HUES48 (cell line): Measurements from ENCODE around the gene CDC20.
A peak's percentile ranks its signal among the peaks of the same experiment; 100 is the strongest.

Experiments used
- H3K27ac ChIP-seq: one replicate; pipeline ENCODE4 v1.7.0; 2013; ENCODE audit warnings: low read depth, low read length, inconsistent platforms
- H3K27me3 ChIP-seq: 2 replicates; pipeline ENCODE4 v1.6.1; 2013; ENCODE audit warnings: mild to moderate bottlenecking, low read length; ENCODE audit not compliant: control insufficient read depth, insufficient read depth
- H3K36me3 ChIP-seq: 2 replicates; pipeline ENCODE4 v1.6.1; 2013; ENCODE audit warnings: low read length; ENCODE audit not compliant: control insufficient read depth, insufficient read depth
- H3K4me1 ChIP-seq: 2 replicates; pipeline ENCODE4 v1.6.1; 2013; ENCODE audit warnings: mild to moderate bottlenecking, low read length; ENCODE audit not compliant: control insufficient read depth, insufficient read depth
- H3K4me3 ChIP-seq: 2 replicates; pipeline ENCODE4 v1.5.1; 2013; ENCODE audit warnings: mild to moderate bottlenecking, low read depth, low read length
- H3K9ac ChIP-seq: 2 replicates; pipeline ENCODE4 v1.6.1; 2013; ENCODE audit warnings: mild to moderate bottlenecking, low read depth, low read length, moderate library complexity
- H3K9me3 ChIP-seq: 2 replicates; pipeline ENCODE4 v1.6.1; 2013; ENCODE audit warnings: low read length; ENCODE audit not compliant: control insufficient read depth, insufficient read depth

Gene CDC20

DNA sequence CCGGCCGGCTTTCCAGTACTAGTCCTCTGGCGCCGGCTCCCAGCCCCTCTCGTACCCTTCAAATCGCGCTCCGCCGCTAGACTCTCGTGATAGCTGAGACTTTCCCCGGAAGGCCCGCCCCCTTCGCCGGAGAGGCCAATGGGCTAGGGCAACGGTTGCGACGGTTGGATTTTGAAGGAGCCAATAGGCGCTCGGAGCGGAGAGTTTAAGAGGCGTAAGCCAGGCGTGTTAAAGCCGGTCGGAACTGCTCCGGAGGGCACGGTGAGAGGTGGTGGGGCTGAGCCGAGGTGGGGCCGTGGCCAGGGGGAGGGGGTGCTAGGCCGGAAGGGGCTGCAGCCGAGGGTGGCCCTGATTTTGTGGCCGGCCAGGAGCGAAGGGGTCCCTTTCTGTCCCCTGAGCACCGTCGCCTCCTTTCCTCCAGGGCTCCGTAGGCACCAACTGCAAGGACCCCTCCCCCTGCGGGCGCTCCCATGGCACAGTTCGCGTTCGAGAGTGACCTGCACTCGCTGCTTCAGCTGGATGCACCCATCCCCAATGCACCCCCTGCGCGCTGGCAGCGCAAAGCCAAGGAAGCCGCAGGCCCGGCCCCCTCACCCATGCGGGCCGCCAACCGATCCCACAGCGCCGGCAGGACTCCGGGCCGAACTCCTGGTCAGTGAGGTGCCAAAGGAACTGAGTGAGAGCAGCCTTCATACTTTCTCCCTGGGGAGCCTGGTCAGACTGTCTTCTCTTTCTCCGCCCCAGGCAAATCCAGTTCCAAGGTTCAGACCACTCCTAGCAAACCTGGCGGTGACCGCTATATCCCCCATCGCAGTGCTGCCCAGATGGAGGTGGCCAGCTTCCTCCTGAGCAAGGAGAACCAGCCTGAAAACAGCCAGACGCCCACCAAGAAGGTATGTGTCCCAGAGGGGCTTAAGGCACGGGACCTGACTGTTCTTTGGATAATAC, at the start of gene CDC20:
Gene CDC20, plus strand, starts transcription at position 236 of the 948 bp plus-strand sequence. Its CDS starts 235 bp downstream, at position 471.
- H3K27ac ChIP-seq = peak within 1 kb of the TSS; percentile 94
- H3K9ac ChIP-seq = peak within 1 kb of the TSS; percentile 91
- H3K36me3 ChIP-seq = peaks cover 46% of the 10 kb centered on the region
- no peaks in the 10 kb centered on the region for H3K27me3 ChIP-seq
- H3K9me3 ChIP-seq = no peaks in the 10 kb centered on the region
- H3K4me3 ChIP-seq = peak within 1 kb of the TSS; percentile 94
- peaks cover 15% of the 10 kb centered on the region for H3K4me1 ChIP-seq

DNA sequence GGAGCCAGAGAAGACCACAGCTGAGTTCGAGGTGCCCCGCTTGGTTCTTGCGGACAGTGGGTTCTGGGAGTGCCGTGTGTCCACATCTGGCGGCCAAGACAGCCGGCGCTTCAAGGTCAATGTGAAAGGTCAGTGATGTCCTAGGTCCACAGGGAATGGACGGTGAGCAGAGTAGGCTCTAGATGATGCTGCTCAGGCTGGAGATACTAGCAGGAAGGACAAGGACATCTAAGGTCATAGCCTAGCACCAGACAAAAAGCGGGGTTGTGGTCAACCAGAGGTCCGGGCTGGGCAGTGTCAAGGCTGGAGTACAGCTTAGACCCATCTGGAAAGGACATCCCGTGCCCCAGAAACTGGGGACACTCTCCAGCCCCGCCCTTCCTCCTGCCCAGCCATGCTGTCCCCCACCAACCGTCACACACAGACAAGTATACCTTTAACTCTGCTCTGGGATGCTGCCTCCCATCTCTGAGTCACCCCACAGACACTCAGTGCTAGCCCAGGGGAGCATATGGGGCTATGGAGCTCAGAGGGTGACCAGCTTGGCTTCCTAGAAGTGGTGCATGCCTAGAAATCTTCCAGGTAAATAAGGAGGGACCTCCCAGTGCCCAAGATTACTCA, 49.3 kb upstream of the CDC20 start:
- Histone ChIP-seq H3K4me3 (no peak overlapping the region), H3K9ac (no peak overlapping the region), H3K27me3 (no peaks in the 10 kb centered on the region), H3K27ac (no peak overlapping the region), H3K36me3 (no peaks in the 10 kb centered on the region), H3K4me1 (no peaks in the 10 kb centered on the region), H3K9me3 (no peaks in the 10 kb centered on the region)

DNA sequence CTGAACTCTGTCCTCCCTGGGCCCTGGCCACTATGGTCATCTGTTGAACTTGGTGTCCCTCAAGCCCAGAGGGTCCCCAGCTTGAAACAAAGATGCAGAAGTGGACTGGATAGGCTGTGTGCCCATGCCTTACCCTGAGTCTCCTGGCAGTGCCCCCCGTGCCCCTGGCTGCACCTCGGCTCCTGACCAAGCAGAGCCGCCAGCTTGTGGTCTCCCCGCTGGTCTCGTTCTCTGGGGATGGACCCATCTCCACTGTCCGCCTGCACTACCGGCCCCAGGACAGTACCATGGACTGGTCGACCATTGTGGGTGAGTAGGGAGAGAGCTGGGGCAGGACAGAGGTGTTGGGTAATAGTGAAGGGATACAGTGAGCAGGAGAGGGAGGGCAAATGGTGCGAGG, 47.3 kb upstream of the CDC20 start:
- H3K4me3 ChIP-seq = no peak overlapping the region
- H3K4me1 ChIP-seq = no peaks in the 10 kb centered on the region
- no peaks in the 10 kb centered on the region for H3K9me3 ChIP-seq
- H3K9ac ChIP-seq = no peak overlapping the region
- no peaks in the 10 kb centered on the region for H3K27me3 ChIP-seq
- no peak overlapping the region for H3K27ac ChIP-seq
- H3K36me3 ChIP-seq = no peaks in the 10 kb centered on the region

DNA sequence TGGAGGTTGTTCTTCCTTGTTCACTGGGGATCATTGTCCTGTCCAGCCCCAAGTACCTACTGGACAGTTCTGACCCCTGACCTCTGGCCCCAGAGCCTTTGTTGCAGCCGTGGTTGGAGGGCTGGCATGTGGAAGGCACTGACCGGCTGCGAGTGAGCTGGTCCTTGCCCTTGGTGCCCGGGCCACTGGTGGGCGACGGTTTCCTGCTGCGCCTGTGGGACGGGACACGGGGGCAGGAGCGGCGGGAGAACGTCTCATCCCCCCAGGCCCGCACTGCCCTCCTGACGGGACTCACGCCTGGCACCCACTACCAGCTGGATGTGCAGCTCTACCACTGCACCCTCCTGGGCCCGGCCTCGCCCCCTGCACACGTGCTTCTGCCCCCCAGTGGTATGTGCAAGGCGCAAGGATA, 46.6 kb upstream of the CDC20 start:
- Histone ChIP-seq H3K4me1 (no peaks in the 10 kb centered on the region), H3K9me3 (no peaks in the 10 kb centered on the region), H3K4me3 (no peak overlapping the region), H3K27ac (no peak overlapping the region), H3K27me3 (no peaks in the 10 kb centered on the region), H3K36me3 (no peaks in the 10 kb centered on the region), H3K9ac (no peak overlapping the region)

DNA sequence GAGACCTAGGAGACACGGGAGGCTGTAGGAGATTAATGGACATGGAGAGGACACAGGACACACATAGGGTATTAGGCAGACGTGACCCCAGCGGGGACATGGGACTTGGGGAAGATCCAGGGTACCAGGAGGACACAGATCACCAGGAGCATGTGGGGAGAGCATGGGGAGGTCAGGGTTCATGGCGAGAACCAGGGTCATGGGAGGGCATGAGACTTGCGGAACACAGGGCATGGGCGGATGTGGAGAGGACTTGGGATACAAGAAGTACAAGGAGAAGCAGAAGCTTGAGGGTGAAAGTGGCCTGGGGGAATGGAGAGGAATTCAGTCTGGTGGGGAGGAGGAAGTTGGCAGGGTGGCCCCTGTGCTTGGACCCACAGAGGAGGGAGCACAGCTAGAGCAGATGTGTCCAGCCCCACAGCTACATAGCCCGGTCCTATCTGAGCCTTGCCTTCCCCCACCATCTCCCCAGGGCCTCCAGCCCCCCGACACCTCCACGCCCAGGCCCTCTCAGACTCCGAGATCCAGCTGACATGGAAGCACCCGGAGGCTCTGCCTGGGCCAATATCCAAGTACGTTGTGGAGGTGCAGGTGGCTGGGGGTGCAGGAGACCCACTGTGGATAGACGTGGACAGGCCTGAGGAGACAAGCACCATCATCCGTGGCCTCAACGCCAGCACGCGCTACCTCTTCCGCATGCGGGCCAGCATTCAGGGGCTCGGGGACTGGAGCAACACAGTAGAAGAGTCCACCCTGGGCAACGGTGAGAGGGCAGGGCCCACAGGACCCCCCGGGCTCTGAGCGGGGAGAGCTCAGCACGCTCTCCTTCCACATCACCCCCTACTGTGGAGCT, 45.9 kb upstream of the CDC20 start:
- Histone ChIP-seq H3K4me1 (no peaks in the 10 kb centered on the region), H3K4me3 (no peak overlapping the region), H3K27ac (no peak overlapping the region), H3K9me3 (no peaks in the 10 kb centered on the region), H3K36me3 (no peaks in the 10 kb centered on the region), H3K9ac (no peak overlapping the region), H3K27me3 (no peaks in the 10 kb centered on the region)

DNA sequence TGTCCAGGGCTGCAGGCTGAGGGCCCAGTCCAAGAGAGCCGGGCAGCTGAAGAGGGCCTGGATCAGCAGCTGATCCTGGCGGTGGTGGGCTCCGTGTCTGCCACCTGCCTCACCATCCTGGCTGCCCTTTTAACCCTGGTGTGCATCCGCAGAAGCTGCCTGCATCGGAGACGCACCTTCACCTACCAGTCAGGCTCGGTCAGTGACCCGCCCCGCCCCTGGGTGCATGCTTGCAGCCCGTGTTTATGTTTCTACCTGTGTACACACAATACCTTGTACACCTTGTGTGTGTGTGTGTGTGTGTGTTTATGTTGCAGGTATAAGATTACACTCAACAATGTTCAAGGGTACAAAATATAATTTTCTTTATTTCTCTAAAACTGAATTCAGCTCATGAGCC, 45.0 kb upstream of the CDC20 start:
- Histone ChIP-seq H3K9ac (no peak overlapping the region), H3K4me3 (no peak overlapping the region), H3K27me3 (no peaks in the 10 kb centered on the region)

DNA sequence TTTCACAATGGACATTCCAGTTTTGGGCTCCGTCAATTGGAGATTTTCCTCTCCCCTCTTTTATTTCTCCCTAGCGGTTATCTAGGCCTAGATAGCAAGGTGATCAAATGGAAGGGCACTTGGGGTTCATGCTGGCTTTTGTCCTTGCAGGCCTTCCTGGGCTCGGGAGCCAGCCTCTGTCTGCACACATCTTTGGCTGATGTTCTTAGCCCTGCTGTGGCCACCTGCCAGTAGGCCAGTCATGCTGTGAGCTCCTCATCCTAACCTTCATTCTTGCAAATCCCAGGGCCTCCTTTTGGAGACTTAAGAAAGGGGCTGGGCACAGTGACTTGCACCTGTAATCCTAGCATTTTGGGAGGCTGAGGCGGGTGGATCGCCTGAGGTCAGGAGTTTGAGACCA, 44.5 kb upstream of the CDC20 start:
- Histone ChIP-seq H3K36me3 (no peaks in the 10 kb centered on the region), H3K9ac (no peak overlapping the region), H3K27me3 (no peaks in the 10 kb centered on the region), H3K27ac (no peak overlapping the region), H3K4me3 (no peak overlapping the region), H3K4me1 (no peaks in the 10 kb centered on the region), H3K9me3 (no peaks in the 10 kb centered on the region)

More for the DNA sequence above, 45.0 kb upstream of the CDC20 start:
- Histone ChIP-seq H3K27ac (no peak overlapping the region), H3K36me3 (no peaks in the 10 kb centered on the region), H3K9me3 (no peaks in the 10 kb centered on the region), H3K4me1 (no peaks in the 10 kb centered on the region)

DNA sequence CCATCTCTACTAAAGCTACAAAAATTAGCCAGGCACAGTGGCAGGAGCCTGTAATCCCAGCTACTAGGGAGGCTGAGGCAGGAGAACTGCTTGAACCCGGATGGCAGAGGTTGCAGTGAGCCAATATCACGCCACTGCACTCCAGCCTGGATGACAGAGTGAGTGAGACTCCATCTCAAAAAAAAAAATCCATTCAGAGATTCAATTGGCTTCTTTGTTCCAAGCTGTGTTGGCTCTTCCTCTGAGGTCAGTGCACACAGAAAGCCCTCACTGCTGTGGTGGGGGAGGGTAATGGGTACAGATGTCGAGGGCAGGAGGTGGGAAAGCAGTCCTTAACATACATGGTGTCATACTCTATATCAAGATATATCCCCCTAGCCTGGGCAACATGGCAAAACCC, 43.3 kb upstream of the CDC20 start:
- Histone ChIP-seq H3K4me3 (no peak overlapping the region), H3K9ac (no peak overlapping the region), H3K27me3 (no peaks in the 10 kb centered on the region), H3K36me3 (no peaks in the 10 kb centered on the region), H3K9me3 (no peaks in the 10 kb centered on the region), H3K27ac (no peak overlapping the region), H3K4me1 (no peaks in the 10 kb centered on the region)

DNA sequence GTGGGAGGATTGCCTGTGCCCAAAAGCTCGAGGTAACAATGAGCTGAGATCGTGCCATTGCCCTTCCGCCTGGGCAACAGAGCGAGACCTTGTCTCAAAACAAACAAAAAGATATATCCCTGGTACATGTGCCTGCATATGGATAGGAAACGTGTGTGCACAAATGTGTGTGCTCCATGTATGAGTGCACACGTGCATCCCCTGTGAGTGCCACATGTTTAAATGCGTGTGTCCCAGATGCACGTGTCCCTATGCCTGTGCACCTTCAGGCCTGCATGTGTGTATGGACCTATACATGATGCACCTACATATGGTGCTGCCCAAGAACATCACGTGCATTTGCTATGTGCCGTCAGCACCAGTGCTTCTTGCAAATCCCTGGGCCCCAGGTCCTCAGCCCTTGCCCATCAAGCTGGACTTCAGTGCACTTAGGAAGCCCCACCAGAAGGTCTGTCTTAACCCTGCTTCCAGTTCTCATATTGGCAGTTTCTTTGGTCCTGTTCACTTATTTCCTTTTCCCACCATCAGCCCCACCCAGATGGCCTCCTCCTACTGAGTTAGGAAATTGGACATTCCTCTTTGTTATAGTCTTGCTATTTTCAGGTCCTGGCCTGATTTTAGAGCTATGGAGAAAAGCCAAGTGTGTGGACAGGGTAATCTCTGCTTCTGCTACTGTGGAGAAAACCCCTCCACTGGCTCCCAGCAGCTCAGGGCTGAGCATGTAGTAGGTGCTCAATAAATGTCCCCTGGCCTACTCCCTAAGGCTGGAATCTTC, 42.6 kb upstream of the CDC20 start:
- Histone ChIP-seq H3K27me3 (no peaks in the 10 kb centered on the region), H3K27ac (no peak overlapping the region)

DNA sequence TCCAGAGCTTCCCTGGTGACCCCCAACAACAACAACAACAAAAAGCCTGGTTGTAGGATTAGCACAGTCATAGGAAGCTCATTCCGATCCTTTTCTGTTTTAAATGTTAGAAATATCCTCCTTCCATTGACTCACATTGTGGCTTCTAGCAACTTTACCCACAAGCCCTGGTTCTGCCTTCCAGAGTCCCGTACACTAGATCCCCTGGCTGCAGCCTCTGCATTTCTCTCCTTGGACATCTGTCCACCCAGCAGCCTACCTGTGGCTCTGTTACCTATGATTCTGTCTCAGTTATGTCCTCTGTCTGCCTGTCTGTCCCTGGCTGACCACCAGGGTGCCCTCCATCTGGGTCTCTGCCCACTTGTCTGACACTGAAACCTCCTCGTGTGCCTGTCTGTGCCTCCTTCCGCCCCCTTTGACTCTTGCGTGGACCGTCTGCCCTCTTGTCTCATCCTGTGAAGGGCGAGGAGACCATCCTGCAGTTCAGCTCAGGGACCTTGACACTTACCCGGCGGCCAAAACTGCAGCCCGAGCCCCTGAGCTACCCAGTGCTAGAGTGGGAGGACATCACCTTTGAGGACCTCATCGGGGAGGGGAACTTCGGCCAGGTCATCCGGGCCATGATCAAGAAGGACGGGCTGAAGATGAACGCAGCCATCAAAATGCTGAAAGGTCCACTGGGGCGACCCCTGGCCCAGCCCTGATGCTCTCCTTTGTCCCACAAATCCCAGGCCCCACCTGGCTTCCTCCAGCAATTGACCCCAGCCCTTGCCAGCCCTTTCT, 41.9 kb upstream of the CDC20 start:
- Histone ChIP-seq H3K27me3 (no peaks in the 10 kb centered on the region), H3K9me3 (no peaks in the 10 kb centered on the region), H3K36me3 (no peaks in the 10 kb centered on the region), H3K27ac (no peak overlapping the region), H3K4me1 (no peaks in the 10 kb centered on the region), H3K4me3 (no peak overlapping the region), H3K9ac (no peak overlapping the region)

More for the DNA sequence above, 42.6 kb upstream of the CDC20 start:
- Histone ChIP-seq H3K36me3 (no peaks in the 10 kb centered on the region), H3K4me3 (no peak overlapping the region), H3K9me3 (no peaks in the 10 kb centered on the region), H3K9ac (no peak overlapping the region), H3K4me1 (no peaks in the 10 kb centered on the region)
